ENCODE data around the gene SH3PXD2A. TPM values are rescaled to one million over a fixed set of nuclear protein-coding genes. Genes with fewer than 3 reads are reported as not detected.
"Not testable (repeated sequence)": the region's sequence is repeated elsewhere in the genome, so short reads cannot be mapped to it uniquely, and the experiment has no call there.

Gene SH3PXD2A
- total RNA-seq, 1 donor from 2014 or later: 19.3 TPM

GRCh38 chr10:103852189-103852711, 3.1 kb downstream of the SH3PXD2A start:
- intact Hi-C loops (cut with micrococcal nuclease): no loop called here

GRCh38 chr10:103851261-103851660, 4.1 kb downstream of the SH3PXD2A start:
- intact Hi-C loops (cut with micrococcal nuclease): no loop called here

- intact Hi-C loops (cut with micrococcal nuclease): no loop called here
Measured at GRCh38 chr10:103850572-103850895, 4.8 kb downstream of the SH3PXD2A start.

- intact Hi-C loops (cut with micrococcal nuclease): no loop called here
Measured at GRCh38 chr10:103849880-103850571, 5.3 kb downstream of the SH3PXD2A start.

GRCh38 chr10:103849212-103849877, 6.0 kb downstream of the SH3PXD2A start:
- intact Hi-C loops (cut with micrococcal nuclease): no loop called here

GRCh38 chr10:103847909-103848468, 7.4 kb downstream of the SH3PXD2A start:
- intact Hi-C loops (cut with micrococcal nuclease): loop anchor here (2.0 kb wide), 1 partner anchor 45 kb away; no protein-coding TSS in a partner anchor

GRCh38 chr10:103847346-103847745, 8.0 kb downstream of the SH3PXD2A start:
- intact Hi-C loops (cut with micrococcal nuclease): loop anchor here (2.0 kb wide), 1 partner anchor 45 kb away; no protein-coding TSS in a partner anchor

GRCh38 chr10:103845972-103846371, 9.4 kb downstream of the SH3PXD2A start:
- intact Hi-C loops (cut with micrococcal nuclease): loop anchor here (1.0 to 2.0 kb wide), 2 partner anchors 8 to 43 kb away; no protein-coding TSS in a partner anchor

- intact Hi-C loops (cut with micrococcal nuclease): not testable (repeated sequence)
Measured at GRCh38 chr10:103845346-103845745, 10.0 kb downstream of the SH3PXD2A start.

GRCh38 chr10:103843854-103844570, 11.4 kb downstream of the SH3PXD2A start:
- intact Hi-C loops (cut with micrococcal nuclease): no loop called here

GRCh38 chr10:103843045-103843444, 12.3 kb downstream of the SH3PXD2A start:
- intact Hi-C loops (cut with micrococcal nuclease): no loop called here

GRCh38 chr10:103842605-103843004, 12.8 kb downstream of the SH3PXD2A start:
- intact Hi-C loops (cut with micrococcal nuclease): no loop called here

GRCh38 chr10:103841519-103841918, 13.9 kb downstream of the SH3PXD2A start:
- intact Hi-C loops (cut with micrococcal nuclease): no loop called here

GRCh38 chr10:103840740-103841070, 14.7 kb downstream of the SH3PXD2A start:
- intact Hi-C loops (cut with micrococcal nuclease): no loop called here

- intact Hi-C loops (cut with micrococcal nuclease): no loop called here
Measured at GRCh38 chr10:103839872-103840739, 15.3 kb downstream of the SH3PXD2A start.

GRCh38 chr10:103839519-103839871, 15.9 kb downstream of the SH3PXD2A start:
- intact Hi-C loops (cut with micrococcal nuclease): no loop called here

GRCh38 chr10:103838862-103839518, 16.4 kb downstream of the SH3PXD2A start:
- intact Hi-C loops (cut with micrococcal nuclease): no loop called here

GRCh38 chr10:103838070-103838395, 17.3 kb downstream of the SH3PXD2A start:
- intact Hi-C loops (cut with micrococcal nuclease): no loop called here

GRCh38 chr10:103837370-103838069, 17.9 kb downstream of the SH3PXD2A start:
- intact Hi-C loops (cut with micrococcal nuclease): no loop called here

GRCh38 chr10:103836861-103837260, 18.5 kb downstream of the SH3PXD2A start:
- intact Hi-C loops (cut with micrococcal nuclease): no loop called here

Data from T-helper 1 cell treated with Interleukin-12 subunit alpha and Interleukin-12 subunit beta and Interleukin-4 antibody, amounts not matched to agents 30 ng/mL and 1 ng/mL, for 36 hours (primary cell).